ENCODE measurements around the gene CARF.

DNA sequence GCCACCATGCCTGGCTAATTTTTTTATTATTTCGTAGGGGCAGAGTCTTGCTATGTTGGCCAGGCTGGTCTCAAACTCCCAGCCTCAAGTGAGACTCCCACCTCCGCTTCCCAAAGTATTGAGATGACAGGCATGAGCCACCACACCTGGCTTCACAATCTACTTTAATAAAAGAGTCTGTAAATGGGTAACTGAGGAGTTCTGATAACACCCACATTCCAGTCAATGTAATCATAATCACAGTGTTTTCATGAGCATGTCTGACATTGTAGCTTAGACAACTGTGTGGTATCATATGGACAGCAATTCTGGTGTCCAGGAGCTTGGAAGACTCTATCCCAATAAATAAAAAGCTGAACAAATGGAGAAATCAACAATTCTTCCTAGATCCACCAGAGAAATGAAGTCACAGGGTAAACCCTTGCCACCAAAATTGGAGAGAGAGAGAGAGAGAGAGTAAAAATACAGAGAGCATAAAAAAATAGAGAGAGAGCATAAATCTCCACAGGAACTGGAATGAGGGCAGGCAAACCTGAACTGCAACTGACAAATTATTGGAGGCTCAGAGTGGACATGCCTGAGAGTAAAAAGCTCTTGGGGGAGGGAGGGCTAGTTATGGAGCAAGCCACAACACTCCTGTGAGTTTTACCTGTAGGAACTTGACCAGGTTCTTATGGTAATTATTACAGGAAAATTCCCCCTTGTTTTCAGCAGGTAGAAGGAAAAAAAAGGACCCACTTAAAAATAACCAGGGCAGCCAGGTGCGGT, 90.2 kb downstream of the CARF start:
- TF ChIP-seq, protein P1, sequence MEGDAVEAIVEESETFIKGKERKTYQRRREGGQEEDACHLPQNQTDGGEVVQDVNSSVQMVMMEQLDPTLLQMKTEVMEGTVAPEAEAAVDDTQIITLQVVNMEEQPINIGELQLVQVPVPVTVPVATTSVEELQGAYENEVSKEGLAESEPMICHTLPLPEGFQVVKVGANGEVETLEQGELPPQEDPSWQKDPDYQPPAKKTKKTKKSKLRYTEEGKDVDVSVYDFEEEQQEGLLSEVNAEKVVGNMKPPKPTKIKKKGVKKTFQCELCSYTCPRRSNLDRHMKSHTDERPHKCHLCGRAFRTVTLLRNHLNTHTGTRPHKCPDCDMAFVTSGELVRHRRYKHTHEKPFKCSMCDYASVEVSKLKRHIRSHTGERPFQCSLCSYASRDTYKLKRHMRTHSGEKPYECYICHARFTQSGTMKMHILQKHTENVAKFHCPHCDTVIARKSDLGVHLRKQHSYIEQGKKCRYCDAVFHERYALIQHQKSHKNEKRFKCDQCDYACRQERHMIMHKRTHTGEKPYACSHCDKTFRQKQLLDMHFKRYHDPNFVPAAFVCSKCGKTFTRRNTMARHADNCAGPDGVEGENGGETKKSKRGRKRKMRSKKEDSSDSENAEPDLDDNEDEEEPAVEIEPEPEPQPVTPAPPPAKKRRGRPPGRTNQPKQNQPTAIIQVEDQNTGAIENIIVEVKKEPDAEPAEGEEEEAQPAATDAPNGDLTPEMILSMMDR (conservative IDR thresholded peaks at IDR 0.05 in 1 of 2, IDR thresholded peaks at IDR 0.05 in 1 of 2; ENCODE audit: low read depth in 1 of 2, low read length in 2 of 2), result no peak
- TF ChIP-seq EZH2 (IDR thresholded peaks at IDR 0.05; ENCODE audit: low read length, missing control alignments), result no peak

Measured in fibroblast of lung (primary cell).